ENCODE data around the gene NOXRED1. TPM values are rescaled to one million over a fixed set of nuclear protein-coding genes. Genes with fewer than 3 reads are reported as not detected.

Gene NOXRED1
- total and polyA plus RNA-seq, 2 experiments from 2014 or later = 0.24 TPM; not detected in 1

- Histone ChIP-seq H3K36me3 (ENCODE audit: insufficient read depth) (peaks cover 27% of the 10 kb centered on the region), H3K4me1 (ENCODE audit: insufficient read depth) (peaks cover 5% of the 10 kb centered on the region), H3F3A (replicated peaks; ENCODE audit: low read depth) (no peaks in the 10 kb centered on the region), H3K4me3 (peak overlapping the region; percentile 80), H3K27me3 (ENCODE audit: insufficient read depth) (no peaks in the 10 kb centered on the region), H4K20me1 (replicated peaks; ENCODE audit: insufficient read depth) (peaks cover 19% of the 10 kb centered on the region), H3K4me2 (peak overlapping the region; percentile 90), H2AFZ (peak overlapping the region; percentile 90), H3K79me2 (replicated peaks; ENCODE audit: insufficient read depth) (peaks cover 49% of the 10 kb centered on the region), H3K27ac (ENCODE audit: low read depth) (peak overlapping the region; percentile 67), H3K9me2 (ENCODE audit: insufficient read depth) (no peaks in the 10 kb centered on the region)
- ATAC-seq (peak; percentile 19), DNase-seq (ENCODE audit: low spot score) (no peak)
- peaks cover 32% of the 10 kb centered on the region for H3K36me3 Mint-ChIP-seq (ENCODE audit: low read depth)
- H3K27ac Mint-ChIP-seq = peak overlapping the region; percentile 91
- TF ChIP-seq NANOG (IDR thresholded peaks at IDR 0.05; ENCODE audit: borderline replicate concordance) (no peak), EZH2phosphoT487 (IDR thresholded peaks at IDR 0.05; ENCODE audit: unreplicated experiment) (no peak), JUNB (IDR thresholded peaks at IDR 0.05; ENCODE audit: unreplicated experiment) (no peak), POLR2AphosphoS5 (IDR thresholded peaks at IDR 0.05; ENCODE audit: low read depth) (no peak; the same call in 1 of the 2 replicates), STAT1 (IDR thresholded peaks at IDR 0.05; ENCODE audit: unreplicated experiment) (no peak), ETS1 (IDR thresholded peaks at IDR 0.05) (no peak), ZNF331 (CRISPR knock-in tag; IDR thresholded peaks at IDR 0.05; ENCODE audit: low read depth) (no peak), EZH2 (IDR thresholded peaks at IDR 0.05; ENCODE audit: low read depth, unreplicated experiment) (no peak), CREB1 (CRISPR knock-in tag; IDR thresholded peaks at IDR 0.05; ENCODE audit: low read depth) (no peak), REST (IDR thresholded peaks at IDR 0.05; ENCODE audit: unreplicated experiment) (no peak), ZNF114 (CRISPR knock-in tag; IDR thresholded peaks at IDR 0.05) (no peak), ZNF462 (CRISPR knock-in tag; IDR thresholded peaks at IDR 0.05) (no peak), CTCF (conservative IDR thresholded peaks at IDR 0.05; ENCODE audit: low read depth in 2 of 2) (no peak)
- H3K4me3 Mint-ChIP-seq = peak overlapping the region; percentile 99
- H3K27me3 Mint-ChIP-seq (ENCODE audit: insufficient read depth, low read depth, poor library complexity) = peaks cover 12% of the 10 kb centered on the region
- H3K4me1 Mint-ChIP-seq = peaks cover 18% of the 10 kb centered on the region
- H3K9me3 Mint-ChIP-seq = no peaks in the 10 kb centered on the region; the same call in 2 of the 3 replicates
Observed at GRCh38 chr14:77457115-77457521, 33.8 kb upstream of the NOXRED1 start.
